ENCODE data around the gene CCDC146.
"Not testable (repeated sequence)": the region's sequence is repeated elsewhere in the genome, so short reads cannot be mapped to it uniquely, and the experiment has no call there.

- not testable (repeated sequence) for TF ChIP-seq POLR2A, CTCF (IDR thresholded peaks at IDR 0.05)
These were observed 55.0 kb downstream of the CCDC146 start for GRCh38 chr7:77177321-77177904.

Measured in suprapubic skin (tissue), 3 donors.